ENCODE data around the gene ALPK3.
A peak's percentile ranks its signal among the peaks of the same experiment; 100 is the strongest.

Gene ALPK3

GRCh38 chr15:84822653-84823281, 5.6 kb downstream of the ALPK3 start:
- no peak for DNase-seq

- DNase-seq: no peak
These were observed 6.2 kb downstream of the ALPK3 start for GRCh38 chr15:84823282-84823878.

GRCh38 chr15:84824260-84825007, 7.3 kb downstream of the ALPK3 start:
- DNase-seq: peak in 4 of 51 donors; percentile 9 to 40 (median 30)

GRCh38 chr15:84826369-84826823, 9.2 kb downstream of the ALPK3 start:
- no peak for DNase-seq

GRCh38 chr15:84827246-84827645, 10.1 kb downstream of the ALPK3 start:
- no peak for DNase-seq

GRCh38 chr15:84828086-84828908, 11.1 kb downstream of the ALPK3 start:
- peak in 1 of 51 donors; percentile 7 for DNase-seq

- no peak for DNase-seq
These were observed 12.3 kb downstream of the ALPK3 start for GRCh38 chr15:84829428-84829827.

GRCh38 chr15:84830036-84830435, 12.9 kb downstream of the ALPK3 start:
- no peak for DNase-seq

- no peak for DNase-seq
These were observed 13.9 kb downstream of the ALPK3 start for GRCh38 chr15:84831028-84831427.

GRCh38 chr15:84831613-84832012, 14.5 kb downstream of the ALPK3 start:
- no peak for DNase-seq

- DNase-seq: no peak
These were observed 15.4 kb downstream of the ALPK3 start for GRCh38 chr15:84832448-84833040.

- no peak for DNase-seq
These were observed 16.5 kb downstream of the ALPK3 start for GRCh38 chr15:84833447-84834228.

GRCh38 chr15:84834229-84834955, 17.2 kb downstream of the ALPK3 start:
- no peak for DNase-seq

GRCh38 chr15:84834969-84835368, 17.8 kb downstream of the ALPK3 start:
- DNase-seq: no peak

- DNase-seq: no peak
These were observed 18.6 kb downstream of the ALPK3 start for GRCh38 chr15:84835661-84836337.

GRCh38 chr15:84836844-84837243, 19.7 kb downstream of the ALPK3 start:
- no peak for DNase-seq

- no peak for DNase-seq
These were observed 22.6 kb downstream of the ALPK3 start for GRCh38 chr15:84839714-84840113.

- DNase-seq: no peak
These were observed 23.1 kb downstream of the ALPK3 start for GRCh38 chr15:84840255-84840654.

- no peak for DNase-seq
These were observed 23.7 kb downstream of the ALPK3 start for GRCh38 chr15:84840741-84841429.
